Measurements from ENCODE around the gene ITPR2. TPM values are rescaled to one million over a fixed set of nuclear protein-coding genes. Genes with fewer than 3 reads are reported as not detected.

The ITPR2 gene
- total and polyA plus RNA-seq, 12 donors, result 5.1 to 144 (median 66.4) TPM

DNA sequence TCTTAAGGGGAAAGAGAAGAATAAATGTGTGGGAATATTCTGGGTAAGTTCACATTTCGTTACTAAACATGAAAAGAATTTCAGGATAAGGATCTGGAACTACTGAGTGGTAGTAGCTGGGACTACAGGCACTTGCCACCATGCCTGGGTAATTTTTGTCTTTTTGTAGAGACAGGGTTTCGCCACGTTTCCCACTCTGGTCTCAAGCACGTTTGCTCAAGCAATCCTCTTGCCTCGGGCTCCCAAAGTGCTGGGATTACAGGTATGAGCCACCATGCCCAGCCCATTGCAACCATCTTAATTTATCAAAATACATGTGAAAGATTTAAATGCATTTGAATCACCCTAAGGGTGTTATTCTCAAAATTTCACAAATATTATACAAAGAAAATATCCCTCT lies 26.4 kb downstream of the ITPR2 start:
- Histone ChIP-seq H3K36me3 (replicated peaks in 1 of 2) (no peaks in the 10 kb centered on the region), H3K4me1 (replicated peaks in 1 of 2) (peaks cover 16 to 42% of the 10 kb centered on the region in 2 donors)
- TF ChIP-seq POLR2A (IDR thresholded peaks at IDR 0.05), result no peak

GRCh38 chr12:26805401-26805971 lies 27.5 kb downstream of the ITPR2 start:
- Histone ChIP-seq H3K9me3 (replicated peaks in 1 of 3) (no peaks in the 10 kb centered on the region), H3K27ac (no peak overlapping the region), H3K36me3 (replicated peaks in 1 of 2) (no peaks in the 10 kb centered on the region), H3K4me1 (replicated peaks in 1 of 2) (peaks cover 14 to 34% of the 10 kb centered on the region in 2 donors), H3K4me3 (no peak overlapping the region), H3K27me3 (no peaks in the 10 kb centered on the region)
- intact Hi-C loops (cut with DNase I), result no loop called here
- no peak for DNase-seq
- TF ChIP-seq, protein P1, sequence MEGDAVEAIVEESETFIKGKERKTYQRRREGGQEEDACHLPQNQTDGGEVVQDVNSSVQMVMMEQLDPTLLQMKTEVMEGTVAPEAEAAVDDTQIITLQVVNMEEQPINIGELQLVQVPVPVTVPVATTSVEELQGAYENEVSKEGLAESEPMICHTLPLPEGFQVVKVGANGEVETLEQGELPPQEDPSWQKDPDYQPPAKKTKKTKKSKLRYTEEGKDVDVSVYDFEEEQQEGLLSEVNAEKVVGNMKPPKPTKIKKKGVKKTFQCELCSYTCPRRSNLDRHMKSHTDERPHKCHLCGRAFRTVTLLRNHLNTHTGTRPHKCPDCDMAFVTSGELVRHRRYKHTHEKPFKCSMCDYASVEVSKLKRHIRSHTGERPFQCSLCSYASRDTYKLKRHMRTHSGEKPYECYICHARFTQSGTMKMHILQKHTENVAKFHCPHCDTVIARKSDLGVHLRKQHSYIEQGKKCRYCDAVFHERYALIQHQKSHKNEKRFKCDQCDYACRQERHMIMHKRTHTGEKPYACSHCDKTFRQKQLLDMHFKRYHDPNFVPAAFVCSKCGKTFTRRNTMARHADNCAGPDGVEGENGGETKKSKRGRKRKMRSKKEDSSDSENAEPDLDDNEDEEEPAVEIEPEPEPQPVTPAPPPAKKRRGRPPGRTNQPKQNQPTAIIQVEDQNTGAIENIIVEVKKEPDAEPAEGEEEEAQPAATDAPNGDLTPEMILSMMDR (IDR thresholded peaks at IDR 0.05), result no peak
- TF ChIP-seq POLR2A (IDR thresholded peaks at IDR 0.05), result no peak
- 92 to 98% (median 96%) methylated on average over 5 of the region's 5 CpGs for WGBS, 4 donors

More for the DNA sequence above, 26.4 kb downstream of the ITPR2 start:
- H3K27me3 ChIP-seq, result no peaks in the 10 kb centered on the region
- H3K9me3 ChIP-seq (replicated peaks in 1 of 3), result no peaks in the 10 kb centered on the region
- intact Hi-C loops (cut with DNase I), result no loop called here
- H3K27ac ChIP-seq, result no peak overlapping the region
- WGBS, 4 donors, result 93 to 98% (median 96%) methylated on average over 5 of the region's 5 CpGs
- H3K4me3 ChIP-seq, result no peak overlapping the region
- no peak for DNase-seq

- Histone ChIP-seq H3K27me3 (no peaks in the 10 kb centered on the region), H3K36me3 (replicated peaks in 1 of 2) (no peaks in the 10 kb centered on the region), H3K9me3 (replicated peaks in 1 of 3) (no peaks in the 10 kb centered on the region), H3K4me3 (no peak overlapping the region), H3K27ac (peak overlapping the region in 1 of 5 donors; percentile 36), H3K4me1 (replicated peaks in 1 of 2) (peaks cover 5 to 36% of the 10 kb centered on the region in 2 donors)
- TF ChIP-seq, protein P1 (IDR thresholded peaks at IDR 0.05), result no peak
- no peak for TF ChIP-seq POLR2A (IDR thresholded peaks at IDR 0.05)
- DNase-seq, result no peak
- intact Hi-C loops (cut with DNase I), result no loop called here
- 20 to 29% (median 28%) methylated on average over 2 of the region's 2 CpGs for WGBS, 4 donors
Observed at GRCh38 chr12:26803552-26803951, 29.4 kb downstream of the ITPR2 start.

GRCh38 chr12:26801486-26801885 lies 31.5 kb downstream of the ITPR2 start:
- Histone ChIP-seq H3K36me3 (replicated peaks in 1 of 2) (no peaks in the 10 kb centered on the region), H3K4me3 (no peak overlapping the region), H3K4me1 (replicated peaks in 1 of 2) (peaks cover 5 to 38% of the 10 kb centered on the region in 2 donors), H3K27ac (no peak overlapping the region), H3K27me3 (no peaks in the 10 kb centered on the region), H3K9me3 (replicated peaks in 1 of 3) (no peaks in the 10 kb centered on the region)
- no peak for DNase-seq
- 88 to 100% (median 99%) methylated on average over 1 of the region's 1 CpG for WGBS, 4 donors
- intact Hi-C loops (cut with DNase I), result no loop called here
- no peak for TF ChIP-seq POLR2A (IDR thresholded peaks at IDR 0.05)
- TF ChIP-seq, protein P1 (IDR thresholded peaks at IDR 0.05), result no peak

DNA sequence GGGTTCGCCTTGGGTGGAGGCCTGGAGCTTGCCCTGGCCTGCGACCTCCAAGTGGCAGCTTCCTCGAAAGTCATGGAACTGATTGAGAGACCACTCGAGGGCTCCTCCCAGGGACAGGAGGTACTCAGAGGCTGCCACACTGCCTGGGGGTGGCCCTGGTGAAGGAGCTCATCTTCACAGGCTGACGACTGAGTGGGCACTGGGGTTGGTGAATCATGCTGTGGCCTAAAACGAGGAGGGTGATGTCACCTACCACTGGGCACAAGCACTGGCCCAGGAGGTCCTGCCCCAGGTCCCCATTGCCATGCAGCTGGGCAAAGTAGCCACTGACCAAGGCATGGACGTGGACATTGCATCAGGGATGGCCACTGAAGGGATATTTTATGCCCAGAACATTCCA lies 32.1 kb downstream of the ITPR2 start:
- WGBS, 4 donors, result 90 to 97% (median 94%) methylated on average over 5 to 7 of the region's 7 CpGs
- Histone ChIP-seq H3K27me3 (no peaks in the 10 kb centered on the region), H3K4me1 (replicated peaks in 1 of 2) (peaks cover 5 to 38% of the 10 kb centered on the region in 2 donors), H3K27ac (no peak overlapping the region), H3K4me3 (no peak overlapping the region), H3K9me3 (replicated peaks in 1 of 3) (no peaks in the 10 kb centered on the region), H3K36me3 (replicated peaks in 1 of 2) (no peaks in the 10 kb centered on the region)
- intact Hi-C loops (cut with DNase I), result no loop called here
- DNase-seq, result no peak
- TF ChIP-seq, protein P1 (IDR thresholded peaks at IDR 0.05), result no peak
- no peak for TF ChIP-seq POLR2A (IDR thresholded peaks at IDR 0.05)

All from adrenal gland (tissue), 12 donors.